Activated CD4-positive, alpha-beta T cell treated with anti-CD3 and anti-CD28 coated beads for 36 hours (primary cell): Measurements from ENCODE around the gene MAP1B. TPM values are rescaled to one million over a fixed set of nuclear protein-coding genes. Genes with fewer than 3 reads are reported as not detected.

ENCODE experiments used
- ATAC-seq: fragments of 200-7000 bp; cut with Tn5 transposase; one replicate; pipeline ENCODE4 v1.10.0; 2021; ENCODE audit warnings: mild to moderate bottlenecking, moderate library complexity
- CTCF ChIA-PET: fragments of 350-600 bp; sonication (Branson Sonifier 250); formaldehyde crosslinking; loops from one replicate; lab custom pipeline; 2021; ENCODE audit warnings: antibody characterized with exemption; lab: Charles Lee
- POLR2A ChIA-PET: fragments of 350-600 bp; sonication (Branson Sonifier 250); formaldehyde crosslinking; loops from one replicate; lab custom pipeline; 2021; ENCODE audit warnings: antibody characterized with exemption, inconsistent platforms; lab: Charles Lee
- DNase-seq: peaks from one replicate; pipeline ENCODE4 v3.0.0-alpha.2; 2020
- H3K27ac Mint-ChIP-seq: one replicate; pipeline ENCODE4 v1.8.0; 2021; ENCODE audit warnings: mixed read lengths
- H3K27me3 Mint-ChIP-seq: one replicate; pipeline ENCODE4 v1.8.0; 2021; ENCODE audit warnings: mixed read lengths
- H3K36me3 Mint-ChIP-seq: one replicate; pipeline ENCODE4 v1.8.0; 2021; ENCODE audit warnings: low read depth, mixed read lengths
- H3K4me1 Mint-ChIP-seq: one replicate; pipeline ENCODE4 v1.8.0; 2021; ENCODE audit warnings: mixed read lengths
- H3K4me3 Mint-ChIP-seq: one replicate; pipeline ENCODE4 v1.8.0; 2021; ENCODE audit warnings: mild to moderate bottlenecking, moderate library complexity, mixed read lengths
- H3K9me3 Mint-ChIP-seq: one replicate; pipeline ENCODE4 v1.8.0; 2021; ENCODE audit warnings: low read depth, mixed read lengths
- intact Hi-C, 2 experiments: fragments of 100-400 bp; cut with DNase I in 1 of 2; cut with micrococcal nuclease in 1 of 2; formaldehyde crosslinking; loops; one replicate each; pipeline versions ENCODE4 v1.14.2 to v1.15.1; 2022 to 2024; cut with DNase I, micrococcal nuclease
- total RNA-seq, 2 experiments: library from RNA; stranded (reverse); gene quantifications; one replicate each; pipeline ENCODE4 v1.2.3, GENCODE V29; 2021

MAP1B gene
- total RNA-seq, 2 experiments from 2014 or later = 0.16 to 0.26 TPM

DNA sequence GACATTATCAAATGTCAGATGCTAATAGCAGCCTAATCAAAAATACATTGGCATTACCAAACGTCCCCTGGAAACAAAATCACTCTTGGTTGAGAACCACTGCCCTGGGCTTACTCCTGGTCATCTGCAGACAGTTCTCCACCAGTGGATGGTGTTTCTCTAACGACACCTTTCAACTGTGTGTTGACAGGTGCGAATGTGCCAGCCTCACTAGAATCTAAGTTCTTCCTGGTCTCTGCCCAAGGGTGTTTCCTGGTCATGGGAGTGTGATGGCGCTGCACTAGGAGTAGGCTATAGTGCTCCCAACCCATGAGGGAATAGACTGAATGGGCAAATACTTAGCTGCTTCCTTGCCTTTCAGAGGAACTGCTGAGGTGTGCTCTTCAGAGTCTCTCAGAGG, 106.9 kb downstream of the MAP1B start:
- H3K36me3 Mint-ChIP-seq = peaks cover 24% of the 10 kb centered on the region
- ChIA-PET POLR2A (no interaction called here), CTCF (no interaction called here)
- DNase-seq = no peak
- H3K27ac Mint-ChIP-seq = no peak overlapping the region
- H3K4me3 Mint-ChIP-seq = no peak overlapping the region
- no peaks in the 10 kb centered on the region for H3K9me3 Mint-ChIP-seq
- no peaks in the 10 kb centered on the region for H3K27me3 Mint-ChIP-seq
- ATAC-seq = no peak
- intact Hi-C loops = no loop called here
- H3K4me1 Mint-ChIP-seq = peaks cover 3% of the 10 kb centered on the region

GRCh38 chr5:72216756-72217155, 109.5 kb downstream of the MAP1B start:
- no peaks in the 10 kb centered on the region for H3K9me3 Mint-ChIP-seq
- ATAC-seq = no peak
- POLR2A ChIA-PET = no interaction called here

DNA sequence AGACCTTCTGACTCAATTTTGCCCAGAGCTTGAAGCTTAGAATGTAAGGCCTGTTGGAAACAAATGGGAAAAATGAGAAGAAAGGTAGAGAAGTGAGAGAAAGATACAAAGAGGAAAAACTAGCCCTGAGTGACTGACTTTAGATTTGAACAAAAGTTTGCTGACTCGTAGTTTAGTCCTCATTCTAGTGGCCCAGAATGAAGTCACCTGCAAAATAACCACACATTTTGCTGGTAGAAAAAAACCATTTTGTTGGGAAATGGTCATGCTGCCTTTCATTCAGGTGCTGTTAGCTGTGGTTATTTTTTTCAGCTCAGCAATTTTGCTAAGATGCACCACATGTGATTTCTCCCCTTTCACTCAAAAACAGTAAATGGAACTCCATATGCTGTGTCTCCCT, 113.8 kb downstream of the MAP1B start:
- H3K4me3 Mint-ChIP-seq = no peak overlapping the region
- no peak overlapping the region for H3K27ac Mint-ChIP-seq
- ATAC-seq = no peak
- ChIA-PET POLR2A (no interaction called here), CTCF (no interaction called here)
- intact Hi-C loops = no loop called here
- DNase-seq = no peak
- no peaks in the 10 kb centered on the region for H3K27me3 Mint-ChIP-seq
- H3K4me1 Mint-ChIP-seq = no peaks in the 10 kb centered on the region
- no peaks in the 10 kb centered on the region for H3K9me3 Mint-ChIP-seq
- peaks cover 75% of the 10 kb centered on the region for H3K36me3 Mint-ChIP-seq

More at GRCh38 chr5:72216756-72217155, 109.5 kb downstream of the MAP1B start:
- no peak for DNase-seq
- H3K4me3 Mint-ChIP-seq = no peak overlapping the region
- intact Hi-C loops = no loop called here
- peaks cover 45% of the 10 kb centered on the region for H3K36me3 Mint-ChIP-seq
- H3K27me3 Mint-ChIP-seq = no peaks in the 10 kb centered on the region
- CTCF ChIA-PET = no interaction called here
- H3K4me1 Mint-ChIP-seq = peaks cover 3% of the 10 kb centered on the region
- H3K27ac Mint-ChIP-seq = no peak overlapping the region

- POLR2A ChIA-PET = no interaction called here
- Mint-ChIP-seq H3K9me3 (no peaks in the 10 kb centered on the region), H3K4me1 (no peaks in the 10 kb centered on the region), H3K27me3 (no peaks in the 10 kb centered on the region), H3K27ac (no peak overlapping the region), H3K36me3 (peaks cover 77% of the 10 kb centered on the region), H3K4me3 (no peak overlapping the region)
- CTCF ChIA-PET = no interaction called here
- intact Hi-C loops = no loop called here
- ATAC-seq (no peak), DNase-seq (no peak)
Observed at GRCh38 chr5:72221541-72221940, 114.3 kb downstream of the MAP1B start.

- Mint-ChIP-seq H3K9me3 (no peaks in the 10 kb centered on the region), H3K27me3 (no peaks in the 10 kb centered on the region), H3K4me3 (no peak overlapping the region), H3K4me1 (no peaks in the 10 kb centered on the region), H3K36me3 (peaks cover 80% of the 10 kb centered on the region), H3K27ac (no peak overlapping the region)
- DNase-seq (no peak), ATAC-seq (no peak)
- POLR2A ChIA-PET = no interaction called here
- CTCF ChIA-PET = no interaction called here
- intact Hi-C loops = no loop called here
Observed at GRCh38 chr5:72222521-72222920, 115.2 kb downstream of the MAP1B start.

DNA sequence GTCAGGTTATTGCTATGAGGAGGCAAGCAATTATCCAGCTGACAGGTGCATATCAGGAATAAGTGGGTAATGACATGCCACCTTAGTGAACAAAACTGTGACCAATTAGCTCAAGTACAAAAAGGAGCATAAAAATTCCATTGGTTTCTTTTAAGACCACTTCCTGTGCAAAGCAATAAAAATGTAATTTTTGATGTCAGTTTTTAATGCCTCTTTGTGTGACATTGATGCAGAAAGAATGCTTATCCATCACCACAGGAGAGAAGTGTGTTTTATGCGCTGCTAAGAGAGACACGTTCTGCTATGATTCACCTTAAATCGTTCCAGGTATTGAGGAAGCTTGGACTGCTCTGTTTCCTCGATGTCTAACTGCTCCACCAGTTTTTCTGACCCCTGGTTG, 116.1 kb downstream of the MAP1B start:
- Mint-ChIP-seq H3K4me3 (no peak overlapping the region), H3K9me3 (no peaks in the 10 kb centered on the region), H3K27me3 (no peaks in the 10 kb centered on the region), H3K27ac (no peak overlapping the region), H3K36me3 (peaks cover 77% of the 10 kb centered on the region), H3K4me1 (no peaks in the 10 kb centered on the region)
- CTCF ChIA-PET = interaction anchor here (0.7 to 1.4 kb wide), 2 partner anchors 17 to 20 kb away, joined by 3 to 5 read pairs; no protein-coding TSS in a partner anchor
- ATAC-seq (no peak), DNase-seq (no peak)
- POLR2A ChIA-PET = no interaction called here
- intact Hi-C loops = no loop called here

DNA sequence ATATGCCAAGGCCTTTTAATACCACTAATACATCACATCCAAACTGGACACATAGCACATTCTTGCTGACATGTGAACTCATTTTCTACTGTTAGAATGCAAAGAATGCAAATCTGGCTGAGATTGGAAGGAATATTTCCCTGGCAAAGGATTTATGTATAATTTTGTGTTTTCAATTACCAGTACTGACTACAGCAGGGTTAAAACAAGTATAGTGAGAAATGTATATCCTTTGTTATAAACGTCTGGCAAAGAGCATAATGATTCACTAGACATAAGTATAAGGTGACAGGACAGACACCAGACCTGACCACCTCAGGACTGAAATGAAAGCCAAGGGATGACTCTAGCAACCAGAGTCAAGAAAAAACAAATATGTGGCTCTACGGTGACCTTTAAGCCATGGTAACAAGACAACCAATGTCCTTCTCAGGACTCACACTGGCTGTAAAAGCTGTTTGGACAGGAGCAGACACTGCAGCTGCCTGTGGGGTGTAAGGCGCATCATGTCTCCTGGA, 117.7 kb downstream of the MAP1B start:
- ChIA-PET POLR2A (no interaction called here), CTCF (no interaction called here)
- DNase-seq = no peak
- Mint-ChIP-seq H3K9me3 (no peaks in the 10 kb centered on the region), H3K36me3 (peaks cover 66% of the 10 kb centered on the region), H3K4me1 (no peaks in the 10 kb centered on the region), H3K4me3 (no peak overlapping the region), H3K27ac (no peak overlapping the region), H3K27me3 (no peaks in the 10 kb centered on the region)
- no peak for ATAC-seq
- intact Hi-C loops = no loop called here

DNA sequence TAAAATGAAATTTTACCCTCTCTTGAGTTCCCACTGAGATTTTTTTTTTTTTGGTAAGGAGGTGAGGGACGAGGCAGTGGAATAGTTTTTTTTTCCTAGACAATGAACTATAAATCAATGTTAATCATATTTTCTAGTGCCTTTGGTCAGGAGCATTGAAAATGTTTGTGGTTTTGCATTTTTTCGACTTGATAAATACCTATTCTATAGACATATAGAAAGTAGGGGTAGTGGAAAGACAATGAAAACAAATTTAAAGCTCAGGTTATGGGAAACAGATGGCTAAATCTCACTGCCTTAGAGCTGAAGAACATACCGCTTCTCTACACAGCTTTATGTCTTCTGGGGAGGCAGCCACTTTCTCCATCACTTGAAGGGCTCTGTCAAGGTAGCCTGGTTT, 118.5 kb downstream of the MAP1B start:
- DNase-seq = no peak
- Mint-ChIP-seq H3K36me3 (peaks cover 68% of the 10 kb centered on the region), H3K4me3 (no peak overlapping the region), H3K27ac (no peak overlapping the region), H3K4me1 (no peaks in the 10 kb centered on the region), H3K9me3 (no peaks in the 10 kb centered on the region), H3K27me3 (no peaks in the 10 kb centered on the region)
- ATAC-seq = no peak
- POLR2A ChIA-PET = no interaction called here
- intact Hi-C loops = no loop called here
- CTCF ChIA-PET = no interaction called here

- peaks cover under 1% of the 10 kb centered on the region for H3K4me1 Mint-ChIP-seq
- intact Hi-C loops = no loop called here
- no peak overlapping the region for H3K4me3 Mint-ChIP-seq
- H3K9me3 Mint-ChIP-seq = no peaks in the 10 kb centered on the region
- no peaks in the 10 kb centered on the region for H3K27me3 Mint-ChIP-seq
- ATAC-seq (no peak), DNase-seq (no peak)
- no peak overlapping the region for H3K27ac Mint-ChIP-seq
- POLR2A ChIA-PET = no interaction called here
- peaks cover 70% of the 10 kb centered on the region for H3K36me3 Mint-ChIP-seq
- CTCF ChIA-PET = no interaction called here
Observed at GRCh38 chr5:72226950-72227349, 119.7 kb downstream of the MAP1B start.

DNA sequence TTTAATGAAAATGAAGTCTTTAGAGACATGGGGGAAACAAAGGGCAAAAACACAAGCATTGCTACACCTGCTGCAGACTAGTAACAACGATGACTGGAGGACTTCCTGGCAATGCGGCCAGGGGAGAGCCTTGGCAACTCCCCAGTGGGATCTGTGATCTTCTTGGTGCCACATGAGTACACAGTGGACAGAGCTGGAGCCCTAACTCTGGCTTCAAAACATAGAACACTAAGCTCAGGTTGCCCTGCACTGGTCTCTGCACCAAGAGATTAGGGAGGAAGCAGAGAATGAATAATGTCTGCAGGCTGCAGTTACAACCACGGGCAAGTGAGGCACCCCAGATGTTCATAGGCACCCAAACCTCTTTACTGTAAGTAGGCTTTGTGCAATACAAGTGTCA, 121.7 kb downstream of the MAP1B start:
- ATAC-seq (no peak), DNase-seq (no peak)
- H3K9me3 Mint-ChIP-seq = no peaks in the 10 kb centered on the region
- H3K4me1 Mint-ChIP-seq = peaks cover 16% of the 10 kb centered on the region
- H3K4me3 Mint-ChIP-seq = no peak overlapping the region
- peaks cover 65% of the 10 kb centered on the region for H3K36me3 Mint-ChIP-seq
- ChIA-PET POLR2A (interaction anchor here (0.6 kb wide), 1 partner anchor 647 kb away, joined by 3 read pairs; no protein-coding TSS in a partner anchor), CTCF (no interaction called here)
- no peak overlapping the region for H3K27ac Mint-ChIP-seq
- no peaks in the 10 kb centered on the region for H3K27me3 Mint-ChIP-seq
- intact Hi-C loops = no loop called here

GRCh38 chr5:72231991-72232703, 124.9 kb downstream of the MAP1B start:
- DNase-seq = no peak
- Mint-ChIP-seq H3K36me3 (peaks cover 65% of the 10 kb centered on the region), H3K4me3 (no peak overlapping the region), H3K4me1 (peaks cover 40% of the 10 kb centered on the region), H3K9me3 (no peaks in the 10 kb centered on the region), H3K27me3 (no peaks in the 10 kb centered on the region), H3K27ac (no peak overlapping the region)
- CTCF ChIA-PET = interaction anchor here (0.7 kb wide), 1 partner anchor 40 kb away, joined by 3 read pairs; no protein-coding TSS in a partner anchor
- no peak for ATAC-seq
- POLR2A ChIA-PET = no interaction called here
- intact Hi-C loops = loop anchor here in 1 of 2 experiments (5.0 kb wide), 1 partner anchor 75 kb away; no protein-coding TSS in a partner anchor

GRCh38 chr5:72232838-72233237, 125.6 kb downstream of the MAP1B start:
- H3K4me3 Mint-ChIP-seq = no peak overlapping the region
- H3K27me3 Mint-ChIP-seq = no peaks in the 10 kb centered on the region
- intact Hi-C loops = loop anchor here in 1 of 2 experiments (5.0 kb wide), 1 partner anchor 74 kb away; no protein-coding TSS in a partner anchor
- ChIA-PET POLR2A (no interaction called here), CTCF (no interaction called here)
- ATAC-seq = no peak
- no peak overlapping the region for H3K27ac Mint-ChIP-seq
- H3K36me3 Mint-ChIP-seq = peaks cover 64% of the 10 kb centered on the region
- no peak for DNase-seq
- peaks cover 40% of the 10 kb centered on the region for H3K4me1 Mint-ChIP-seq
- H3K9me3 Mint-ChIP-seq = no peaks in the 10 kb centered on the region
